ENCODE results near the gene LHX2.

The LHX2 gene

GRCh38 chr9:124035001-124035650 lies 23.6 kb downstream of the LHX2 start:
- no peak for DNase-seq

DNA sequence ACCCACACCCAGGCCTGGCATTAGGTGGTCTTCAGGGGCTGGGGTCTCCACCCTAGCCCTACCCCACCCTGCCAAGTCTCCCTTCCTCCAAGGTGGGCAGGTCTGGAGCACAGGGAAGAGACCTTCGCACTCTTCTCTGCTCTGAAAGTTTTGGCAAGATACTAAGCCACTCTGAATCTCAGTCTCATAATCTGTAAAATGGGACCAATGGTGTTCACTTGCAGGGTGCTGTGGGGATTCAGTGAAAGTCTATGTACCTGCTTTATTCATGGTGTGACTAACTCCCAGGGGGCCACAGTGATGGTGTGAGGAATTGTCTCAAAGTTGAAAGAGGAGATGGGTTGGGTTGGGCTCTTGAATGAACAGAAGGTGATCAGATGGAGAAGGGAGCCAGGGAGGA lies 25.0 kb downstream of the LHX2 start:
- no peak for DNase-seq

DNA sequence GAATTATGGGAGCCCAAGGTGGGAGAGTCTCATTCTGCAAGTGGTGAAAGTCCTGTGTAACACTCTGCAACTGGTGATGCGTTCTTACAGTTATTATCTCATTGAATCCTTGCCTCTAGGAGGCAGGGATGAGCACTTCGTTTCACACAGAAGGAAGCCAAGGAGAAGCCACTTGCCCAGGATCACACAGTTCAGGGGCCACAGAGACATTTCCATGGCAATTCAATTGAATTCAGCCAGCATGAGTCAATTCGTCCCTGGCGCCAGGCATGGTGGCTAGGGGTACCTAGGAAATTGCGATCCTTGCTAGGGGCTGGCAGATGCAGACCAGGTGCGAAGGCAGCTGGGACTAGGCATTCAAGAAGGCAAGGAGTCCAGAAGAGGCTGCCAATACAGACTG lies 26.2 kb downstream of the LHX2 start:
- DNase-seq, result no peak

GRCh38 chr9:124038239-124038638 lies 26.7 kb downstream of the LHX2 start:
- no peak for DNase-seq

DNA sequence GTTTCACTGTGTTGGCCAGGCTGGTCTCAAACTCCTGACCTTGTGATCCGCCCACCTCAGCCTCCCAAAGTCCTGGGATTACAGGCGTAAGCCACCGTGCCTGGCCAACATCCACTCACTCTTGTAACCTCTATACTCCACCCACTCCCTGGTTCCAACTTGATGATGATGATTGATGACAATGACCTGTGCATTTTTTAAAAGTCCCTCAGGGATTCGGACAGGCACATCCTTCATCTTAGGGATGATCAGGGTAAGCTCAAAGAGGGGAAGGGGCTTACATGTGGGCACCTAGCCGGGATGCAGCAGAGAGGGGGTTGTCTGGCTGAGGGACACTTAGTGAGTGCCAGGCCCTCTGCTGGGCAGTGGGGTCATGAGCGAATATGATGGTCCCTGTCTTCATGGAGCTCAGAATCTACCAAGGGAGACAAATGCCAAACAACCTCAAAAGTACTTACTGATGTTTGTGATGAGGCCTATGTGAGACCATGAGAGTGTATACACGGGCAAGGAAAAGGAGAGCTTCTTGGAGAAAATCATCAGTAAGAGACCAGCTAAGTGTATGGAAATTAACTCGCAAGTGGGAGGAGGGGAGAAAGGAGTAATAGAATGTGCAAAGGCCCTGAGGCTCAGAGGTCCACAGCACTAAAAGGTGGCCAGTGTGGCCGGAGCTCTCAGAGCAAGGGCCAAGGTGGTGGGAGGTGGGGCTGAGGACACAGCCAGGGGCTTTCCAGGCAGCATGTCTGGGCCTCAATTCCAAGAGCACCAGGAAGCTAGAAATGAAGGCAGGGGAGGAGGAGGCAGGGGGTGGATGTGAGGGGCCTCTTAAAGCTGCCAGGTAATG lies 27.4 kb downstream of the LHX2 start:
- DNase-seq, result no peak

DNA sequence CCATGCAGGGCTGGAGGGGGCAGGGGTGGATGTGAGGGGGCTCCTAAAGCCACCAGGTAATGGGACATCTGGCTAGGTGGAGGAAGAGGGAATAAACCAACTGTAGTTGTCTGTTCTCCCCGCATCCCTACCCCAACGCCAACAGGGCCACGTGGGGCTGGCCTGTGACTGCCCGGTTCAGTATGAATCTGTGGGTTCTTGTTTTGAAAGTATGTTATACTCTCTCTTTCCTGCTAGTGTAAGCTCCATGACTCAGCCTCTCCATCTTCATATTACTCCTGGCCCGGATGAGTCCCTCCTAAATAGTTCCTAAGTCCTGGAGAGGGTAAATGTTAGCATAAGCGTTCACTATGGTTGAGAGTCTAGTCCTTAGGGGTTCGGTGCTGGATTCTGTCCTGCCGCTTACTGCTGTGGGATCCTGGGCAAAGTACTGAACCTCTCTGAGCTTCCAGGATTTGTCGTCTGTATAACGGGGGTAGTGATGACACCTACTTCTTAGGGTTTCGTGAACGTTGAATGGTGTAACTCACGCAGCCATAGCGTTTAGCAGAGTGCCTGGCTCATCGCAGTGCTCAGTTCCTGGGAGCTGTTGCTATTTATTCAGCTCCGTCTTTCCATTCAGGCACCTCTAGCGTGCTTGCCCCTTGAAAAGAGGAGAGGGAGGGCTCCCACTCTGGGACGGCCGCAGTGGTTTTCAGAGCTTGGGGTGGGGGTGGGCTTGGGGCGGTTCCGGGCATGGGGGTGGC lies 28.8 kb downstream of the LHX2 start:
- no peak for DNase-seq

DNA sequence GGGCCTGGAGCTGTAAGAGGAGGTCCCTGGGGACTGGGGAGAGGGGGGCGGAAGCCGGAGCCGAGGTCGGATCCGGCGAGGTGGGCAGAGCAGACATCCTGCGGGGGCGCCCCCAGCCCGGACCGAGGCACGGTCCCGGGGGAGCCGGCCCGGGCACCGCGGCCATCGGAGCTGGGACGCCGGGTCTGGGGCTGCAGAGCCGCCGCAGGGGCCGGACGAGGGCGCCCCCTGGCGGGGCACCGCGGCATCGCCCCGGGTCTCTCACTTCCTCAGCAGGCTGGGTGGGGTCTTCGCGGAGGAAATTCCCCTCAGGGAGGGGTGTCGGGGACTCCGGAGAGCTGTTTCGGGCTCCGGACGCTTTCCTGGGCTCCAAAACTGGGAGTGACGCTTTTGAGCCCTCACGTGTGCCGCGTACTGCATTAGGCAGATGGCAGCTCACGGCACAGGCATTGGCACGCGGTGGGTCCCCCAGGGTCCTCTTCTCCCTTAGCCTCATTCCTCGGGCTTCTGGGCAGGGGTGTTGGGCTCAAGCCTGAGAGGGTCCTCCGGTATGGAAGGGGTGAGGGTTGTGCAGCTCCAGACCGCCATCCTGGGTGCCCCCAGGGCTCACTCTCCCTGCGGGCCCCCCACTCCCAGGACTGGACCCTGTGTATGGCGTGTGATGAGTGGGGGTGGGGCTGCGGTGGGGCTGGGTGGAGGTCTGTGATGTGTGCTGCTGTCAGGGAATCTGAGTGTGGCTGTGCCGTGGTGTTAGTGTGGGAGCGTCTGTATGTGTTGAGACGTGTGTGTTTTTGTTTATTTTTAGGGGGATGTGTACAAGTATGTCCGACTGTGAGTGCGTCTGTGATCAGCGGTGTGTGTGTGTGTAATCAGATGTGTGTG lies 29.6 kb downstream of the LHX2 start:
- DNase-seq, result no peak

GRCh38 chr9:124041817-124042116 lies 30.2 kb downstream of the LHX2 start:
- no peak for DNase-seq

- DNase-seq, result no peak
Measured at GRCh38 chr9:124042201-124042721, 30.7 kb downstream of the LHX2 start.

- DNase-seq, result no peak
Measured at GRCh38 chr9:124044448-124044847, 32.9 kb downstream of the LHX2 start.

GRCh38 chr9:124045076-124045829 lies 33.7 kb downstream of the LHX2 start:
- peak; percentile 24 for DNase-seq

DNA sequence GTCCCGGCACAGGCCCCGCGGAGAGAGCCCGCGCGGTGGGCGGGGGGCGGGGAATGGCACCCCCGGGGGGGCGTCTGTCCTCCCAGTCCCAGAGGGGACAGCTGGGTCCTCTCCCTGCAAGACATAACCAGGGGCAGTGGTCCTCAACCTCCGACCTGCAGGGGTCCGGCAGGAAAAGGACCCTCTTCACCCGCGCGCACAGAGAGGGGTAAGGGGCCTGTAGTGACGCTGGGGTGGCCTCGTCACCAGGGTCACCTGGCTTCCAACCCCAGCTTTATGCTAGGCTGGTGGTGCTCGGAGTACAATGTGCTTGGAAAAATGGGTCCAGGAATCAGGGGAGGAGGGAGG lies 34.2 kb downstream of the LHX2 start:
- no peak for DNase-seq

DNA sequence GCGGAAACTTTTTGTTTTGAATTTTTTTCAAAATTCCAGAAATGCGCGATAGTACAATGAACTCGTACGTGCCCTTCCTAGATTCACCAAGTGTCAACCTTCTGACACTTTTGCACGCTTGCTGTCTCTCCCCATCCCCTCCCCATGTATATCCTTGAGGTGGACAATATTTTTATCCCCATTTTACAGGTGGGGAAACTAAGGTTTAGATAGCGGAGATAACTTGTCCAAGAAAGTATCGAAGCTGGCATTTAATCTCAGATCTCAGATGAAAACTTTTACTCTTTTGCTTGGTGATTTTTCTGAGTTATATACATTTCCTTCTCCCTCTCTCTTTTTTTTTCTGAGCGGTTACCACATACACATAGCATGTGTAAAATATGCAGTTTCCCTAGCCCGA lies 34.6 kb downstream of the LHX2 start:
- DNase-seq, result no peak

GRCh38 chr9:124047251-124047672 lies 35.7 kb downstream of the LHX2 start:
- DNase-seq, result no peak

GRCh38 chr9:124050955-124051354 lies 39.4 kb downstream of the LHX2 start:
- peak; percentile 75 for DNase-seq

- no peak for DNase-seq
Measured at GRCh38 chr9:124052401-124052800, 40.8 kb downstream of the LHX2 start.

DNA sequence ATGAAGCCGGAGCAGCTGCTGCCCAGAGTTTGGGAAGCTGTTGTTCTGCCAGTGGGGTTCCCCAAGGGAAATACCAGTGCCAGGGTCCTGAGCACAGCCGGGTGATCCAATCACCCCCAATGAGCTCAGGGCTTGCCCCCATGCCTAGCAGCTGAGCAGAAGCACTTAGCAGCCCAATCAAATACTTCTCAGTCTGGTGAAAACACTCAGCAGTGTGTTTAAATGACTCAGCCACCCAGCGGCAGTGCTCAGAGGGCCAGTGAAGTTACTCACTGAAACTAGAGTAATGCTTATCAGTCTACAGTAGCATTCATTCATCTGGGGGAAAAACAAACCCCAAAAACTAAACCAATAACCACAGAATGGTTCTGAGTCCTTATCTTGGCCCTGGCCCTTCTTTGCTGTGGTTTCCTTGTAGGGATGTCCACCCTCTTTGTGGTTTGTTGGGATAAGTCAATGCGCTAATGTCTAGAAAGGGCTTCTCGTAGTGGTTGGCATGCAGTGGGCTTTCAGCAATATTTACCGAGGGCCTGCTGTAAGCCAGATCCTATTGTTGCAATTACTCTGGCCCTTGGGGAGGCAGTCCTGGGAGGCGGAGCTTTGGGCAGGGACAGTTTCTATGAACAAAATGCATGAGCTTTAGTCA lies 43.1 kb downstream of the LHX2 start:
- peak; percentile 81 for DNase-seq

GRCh38 chr9:124060844-124061605 lies 49.5 kb downstream of the LHX2 start:
- no peak for DNase-seq

- DNase-seq, result no peak
Measured at GRCh38 chr9:124062172-124062571, 50.6 kb downstream of the LHX2 start.

DNA sequence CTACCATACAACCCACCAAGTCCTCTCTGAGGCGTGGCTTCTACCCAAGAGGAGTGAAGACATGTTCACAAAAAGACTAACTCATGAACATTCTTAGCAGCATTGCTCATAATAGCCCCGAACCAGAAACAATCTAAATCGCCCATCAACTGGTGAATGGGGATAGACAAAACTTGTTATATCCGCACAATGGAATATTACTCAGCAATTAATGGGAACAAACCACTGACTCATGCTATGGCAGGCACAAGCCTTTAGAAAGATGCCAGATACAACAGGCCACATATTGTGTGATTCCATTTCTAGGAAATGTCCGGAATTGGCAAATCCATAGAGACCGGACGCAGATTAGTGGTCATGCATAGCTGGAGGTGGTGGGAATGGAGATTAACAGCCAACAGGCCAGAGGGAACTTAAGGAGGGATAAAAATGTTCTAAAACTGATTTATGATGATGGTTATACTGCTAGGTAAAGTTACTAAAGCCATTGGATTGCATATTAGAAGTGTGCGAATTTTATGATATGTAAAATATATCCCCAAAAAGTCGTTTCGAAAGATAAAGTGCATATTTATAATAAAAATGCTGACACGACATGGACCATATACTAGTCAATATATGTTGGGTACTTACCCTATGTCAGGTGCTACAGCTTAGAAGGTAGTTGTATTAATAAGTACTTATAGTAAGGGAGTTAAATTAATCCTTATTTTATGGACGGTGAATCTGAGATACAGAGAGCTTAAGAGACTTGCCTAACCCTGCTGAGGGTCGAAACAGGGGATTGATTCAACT lies 55.4 kb downstream of the LHX2 start:
- no peak for DNase-seq
